Retina (tissue), 1 donor: ENCODE results near the gene AURKA.
"Not testable (repeated sequence)": the region's sequence is repeated elsewhere in the genome, so short reads cannot be mapped to it uniquely, and the experiment has no call there.

Experiments
- DNase-seq: peaks from one replicate; pipeline ENCODE4 v3.0.0-alpha.2; 2016

Gene AURKA

GRCh38 chr20:56420940-56421688, 29.1 kb upstream of the AURKA start:
- DNase-seq, result no peak

GRCh38 chr20:56420028-56420427, 28.0 kb upstream of the AURKA start:
- no peak for DNase-seq

GRCh38 chr20:56418385-56418861, 26.4 kb upstream of the AURKA start:
- DNase-seq, result no peak

GRCh38 chr20:56417911-56418310, 25.9 kb upstream of the AURKA start:
- no peak for DNase-seq

GRCh38 chr20:56417402-56417801, 25.4 kb upstream of the AURKA start:
- no peak for DNase-seq

- DNase-seq, result no peak
Measured at GRCh38 chr20:56414842-56415765, 23.1 kb upstream of the AURKA start.

- no peak for DNase-seq
Measured at GRCh38 chr20:56412949-56413348, 20.9 kb upstream of the AURKA start.

GRCh38 chr20:56412473-56412790, 20.4 kb upstream of the AURKA start:
- DNase-seq, result no peak

GRCh38 chr20:56411759-56412472, 19.9 kb upstream of the AURKA start, which contains the start of gene CASS4:
CASS4 (plus strand) TSS chr20:56412260; CDS start chr20:56412459, 199 bp downstream.
- DNase-seq, result no peak

- not testable (repeated sequence) for DNase-seq
Measured at GRCh38 chr20:56411287-56411686, 19.3 kb upstream of the AURKA start.

- DNase-seq, result no peak
Measured at GRCh38 chr20:56409956-56410355, 17.9 kb upstream of the AURKA start.

- DNase-seq, result no peak
Measured at GRCh38 chr20:56409521-56409920, 17.5 kb upstream of the AURKA start.

GRCh38 chr20:56406910-56407309, 14.9 kb upstream of the AURKA start:
- DNase-seq, result no peak

- DNase-seq, result not testable (repeated sequence)
Measured at GRCh38 chr20:56405356-56405755, 13.3 kb upstream of the AURKA start.

GRCh38 chr20:56403465-56403864, 11.4 kb upstream of the AURKA start:
- no peak for DNase-seq

GRCh38 chr20:56400001-56400640, 8.1 kb upstream of the AURKA start:
- peak; percentile 43 for DNase-seq

- peak; percentile 7 for DNase-seq
Measured at GRCh38 chr20:56395166-56395565, 3.2 kb upstream of the AURKA start.

- DNase-seq, result no peak
Measured at GRCh38 chr20:56393653-56394052, 1.6 kb upstream of the AURKA start.

GRCh38 chr20:56392881-56393482, 967 bp upstream of the AURKA start:
- DNase-seq, result no peak

- DNase-seq, result no peak
Measured at GRCh38 chr20:56391596-56392131, 351 bp downstream of the AURKA start.

GRCh38 chr20:56391037-56391436, 978 bp downstream of the AURKA start:
- DNase-seq, result no peak

- not testable (repeated sequence) for DNase-seq
Measured at GRCh38 chr20:56390396-56390795, 1.6 kb downstream of the AURKA start.
